Endothelial cell of umbilical vein (primary cell): ENCODE results near the gene SLC19A1. TPM values are rescaled to one million over a fixed set of nuclear protein-coding genes. Genes with fewer than 3 reads are reported as not detected.

Source experiments
- BruUV-seq: library from RNA; stranded (reverse); fragments of 400-500 nt; replicated peaks from 2 replicates; lab custom pipeline; 2021; lab: Mats Ljungman, UMichigan
- CTCF ChIA-PET: fragments of 300-600, 350-600 bp; sonication (Branson Sonifier 250); formaldehyde crosslinking; loops from one replicate; lab custom pipeline; 2021; ENCODE audit warnings: antibody characterized with exemption, inconsistent platforms; lab: Charles Lee
- POLR2A ChIA-PET: fragments of 300-600, 350-600 bp; sonication (Branson Sonifier 250); formaldehyde crosslinking; loops from one replicate; lab custom pipeline; 2021; ENCODE audit warnings: antibody characterized with exemption, inconsistent platforms; lab: Charles Lee
- DNase-seq: peaks from one replicate; pipeline ENCODE4 v3.0.0-alpha.2; 2011; ENCODE audit warnings: low read depth, low spot score
- FAIRE-seq: peaks from 2 replicates; lab custom pipeline; 2011; peaks lifted over from hg19 to GRCh38; lab: Jason Lieb, UNC
- H2AFZ ChIP-seq: 2 replicates; pipeline ENCODE4 v1.6.0; 2012; ENCODE audit warnings: low read depth, low read length, control low read depth, inconsistent platforms
- H3K27ac ChIP-seq: 2 replicates; pipeline ENCODE4 v1.5.1; 2011; ENCODE audit warnings: low read depth, mild to moderate bottlenecking, control low read depth, low read length, moderate library complexity; ENCODE audit not compliant: insufficient read depth
- H3K27me3 ChIP-seq, 2 experiments: 2 replicates each; pipeline versions ENCODE4 v1.6.0 to v1.6.1; 2011; ENCODE audit warnings: low read length in 2 of 2, mixed read lengths in 1 of 2; ENCODE audit not compliant: control insufficient read depth in 2 of 2, insufficient read depth in 2 of 2
- H3K36me3 ChIP-seq, 2 experiments: 2 replicates in 1 of 2; 3 replicates in 1 of 2; pipeline ENCODE4 v1.5.1; 2011; ENCODE audit warnings: low read length in 2 of 2, mild to moderate bottlenecking in 1 of 2, moderate library complexity in 1 of 2; ENCODE audit not compliant: control insufficient read depth in 2 of 2, insufficient read depth in 2 of 2; ENCODE audit errors: extremely low read depth in 1 of 2
- H3K4me1 ChIP-seq: 3 replicates; pipeline ENCODE4 v1.5.1; 2011; ENCODE audit warnings: mild to moderate bottlenecking, low read length; ENCODE audit not compliant: control insufficient read depth, insufficient read depth; ENCODE audit errors: extremely low read depth
- H3K4me2 ChIP-seq: 2 replicates; pipeline ENCODE4 v1.6.1; 2011; ENCODE audit warnings: low read length, control low read depth, mixed read lengths; ENCODE audit not compliant: insufficient read depth
- H3K4me3 ChIP-seq, 3 experiments: fragments of 200-600 bp in 1 of 3; sonication (generic), shearing (Covaris generic) in 1 of 3; replicated peaks in 1 of 3; 2 replicates each; pipeline ENCODE4 v1.5.1; 2011 to 2016; ENCODE audit warnings: control low read depth in 3 of 3, low read length in 3 of 3, mild to moderate bottlenecking in 2 of 3, inconsistent platforms in 1 of 3, low read depth in 1 of 3, moderate library complexity in 1 of 3; ENCODE audit not compliant: insufficient read depth in 1 of 3
- H3K79me2 ChIP-seq: 2 replicates; pipeline ENCODE4 v1.6.0; 2012; ENCODE audit warnings: low read length, inconsistent platforms; ENCODE audit not compliant: control insufficient read depth, insufficient read depth
- H3K9ac ChIP-seq: replicated peaks from 2 replicates; pipeline ENCODE3; 2011; ENCODE audit warnings: low read length, control low read depth; ENCODE audit not compliant: insufficient read depth; ENCODE audit errors: extremely low read depth
- H3K9me1 ChIP-seq: replicated peaks from 3 replicates; pipeline ENCODE4 v1.6.0; 2011; ENCODE audit warnings: mild to moderate bottlenecking, low read length; ENCODE audit not compliant: control insufficient read depth, insufficient read depth; ENCODE audit errors: extremely low read depth
- H3K9me3 ChIP-seq: replicated peaks from 2 replicates; pipeline ENCODE4 v1.5.1; 2012; ENCODE audit warnings: low read length, inconsistent platforms; ENCODE audit not compliant: control insufficient read depth, insufficient read depth
- H4K20me1 ChIP-seq: replicated peaks from 2 replicates; pipeline ENCODE3; 2011; ENCODE audit warnings: mild to moderate bottlenecking, low read length; ENCODE audit not compliant: control insufficient read depth, insufficient read depth; ENCODE audit errors: extremely low read depth
- CTCF ChIP-seq, 2 donors: IDR thresholded peaks; 1 replicate in 1 of 2; 2 replicates in 1 of 2; pipeline ENCODE4 v1.5.1; 2011; ENCODE audit warnings: low read length in 2 of 2, mild to moderate bottlenecking in 2 of 2, moderate library complexity in 2 of 2, control low read depth in 1 of 2, inconsistent platforms in 1 of 2, low read depth in 1 of 2; ENCODE audit not compliant: insufficient read depth in 1 of 2; ENCODE audit errors: extremely low read depth in 1 of 2
- EZH2 ChIP-seq: IDR thresholded peaks from 2 replicates; pipeline ENCODE4 v1.6.1; 2012; ENCODE audit warnings: borderline replicate concordance, low read depth, mild to moderate bottlenecking, moderate library complexity, low read length, inconsistent platforms; ENCODE audit not compliant: severe bottlenecking
- FOS ChIP-seq: IDR thresholded peaks from 2 replicates; pipeline ENCODE4 v1.6.1; 2011; ENCODE audit warnings: mild to moderate bottlenecking, low read length, moderate library complexity, borderline replicate concordance; ENCODE audit not compliant: insufficient read depth
- GATA2 ChIP-seq: IDR thresholded peaks from 2 replicates; pipeline ENCODE4 v1.7.0; 2011; ENCODE audit warnings: low read depth, mild to moderate bottlenecking, moderate library complexity, mixed read lengths, low read length; ENCODE audit not compliant: insufficient read length, insufficient read depth
- JUN ChIP-seq: IDR thresholded peaks from 2 replicates; pipeline ENCODE4 v1.6.1; 2011; ENCODE audit warnings: borderline replicate concordance, low read depth; ENCODE audit not compliant: insufficient read length, insufficient read depth
- MAX ChIP-seq: IDR thresholded peaks from 2 replicates; pipeline ENCODE4 v1.6.1; 2011; ENCODE audit not compliant: insufficient read depth, insufficient read length
- MYC ChIP-seq: IDR thresholded peaks from one replicate; pipeline ENCODE4 v1.6.1; 2011; ENCODE audit warnings: mild to moderate bottlenecking, low read depth, low read length
- POLR2A ChIP-seq: IDR thresholded peaks from 2 replicates; pipeline ENCODE4 v1.6.1; 2012; ENCODE audit warnings: low read depth, mild to moderate bottlenecking, control low read depth, low read length
- POLR2AphosphoS5 ChIP-seq: IDR thresholded peaks from 2 replicates; pipeline ENCODE4 v1.6.1; 2012; ENCODE audit warnings: low read depth, mild to moderate bottlenecking, control low read depth, low read length, moderate library complexity; ENCODE audit not compliant: insufficient read depth
- dilution Hi-C: fragments of 300-500 bp; cut with MboI; formaldehyde crosslinking; loops from one replicate; pipeline ENCODE4 v1.15.0; 2019; ENCODE audit warnings: low sequenced_read_pairs; ENCODE audit not compliant: extremely low pct_ligation_motif_present
- intact Hi-C: fragments of 100-400 bp; cut with micrococcal nuclease; formaldehyde crosslinking; loops from one replicate; pipeline ENCODE4 v1.10.0; 2022
- polyA plus RNA-seq, 4 experiments: library from polyadenylated mRNA; depleted of rRNA in 3 of 4; stranded (reverse) in 3 of 4; unstranded in 1 of 4; fragments of >200 nt; gene quantifications; 2 replicates each; pipeline versions ENCODE4 v1.2.1 to v1.2.3, GENCODE V29; 2011 to 2012; ENCODE audit warnings: missing spikeins in 1 of 4
- total RNA-seq: library from RNA; stranded (reverse); gene quantifications from 2 replicates; pipeline ENCODE4 v1.2.3, GENCODE V29; 2021

SLC19A1 gene
- total and polyA plus RNA-seq, 2 donors (not counting 3 experiments of a cell fraction or from before 2014, with no cell fraction given) = 36.3 to 54.6 TPM

GRCh38 chr21:45574691-45575090 is 32.5 kb upstream of the SLC19A1 start:
- intact Hi-C loops = no loop called here
- TF ChIP-seq FOS (no peak), EZH2 (no peak), MAX (no peak), POLR2AphosphoS5 (no peak), GATA2 (no peak), POLR2A (no peak), JUN (no peak), CTCF (IDR thresholded peaks at IDR 0.05; ENCODE audit: extremely low read depth in 1 of 2, insufficient read depth in 1 of 2, low read depth in 1 of 2, low read length in 2 of 2) (no peak), MYC (no peak)
- H3K27me3 ChIP-seq = peaks cover 0 to 2% of the 10 kb centered on the region in 2 experiments
- no peak for FAIRE-seq
- H4K20me1 ChIP-seq = no peaks in the 10 kb centered on the region
- H3K9me3 ChIP-seq = no peaks in the 10 kb centered on the region
- no peak overlapping the region for H3K27ac ChIP-seq
- H3K4me3 ChIP-seq = no peak overlapping the region
- no TSS peak for BruUV-seq
- H2AFZ ChIP-seq = no peak overlapping the region
- dilution Hi-C loops = no loop called here
- no peaks in the 10 kb centered on the region for H3K36me3 ChIP-seq
- no peaks in the 10 kb centered on the region for H3K4me1 ChIP-seq
- CTCF ChIA-PET = interaction anchor here (4.0 kb wide), 1 partner anchor 19 kb away, joined by 13 read pairs; no protein-coding TSS in a partner anchor
- DNase-seq = no peak
- POLR2A ChIA-PET = no interaction called here
- H3K9me1 ChIP-seq = no peaks in the 10 kb centered on the region
- H3K9ac ChIP-seq = no peak overlapping the region
- H3K79me2 ChIP-seq = no peaks in the 10 kb centered on the region
- no peak overlapping the region for H3K4me2 ChIP-seq
